SIG-M5 treated with dmso at 0.1 percent for 504 hours (cell line): Measurements from ENCODE around the gene KRTAP12-4.
"Not testable (repeated sequence)": the region's sequence is repeated elsewhere in the genome, so short reads cannot be mapped to it uniquely, and the experiment has no call there.

Experiments used
- DNase-seq: peaks from one replicate; lab custom pipeline; 2025; ENCODE audit not compliant: unreplicated experiment; lab: John Stamatoyannopoulos, UW

Gene KRTAP12-4

GRCh38 chr21:44637018-44637850 lies 17.2 kb downstream of the KRTAP12-4 start, which contains the start of gene KRTAP10-10:
TSS of gene KRTAP10-10 (plus strand) at chr21:44637356. CDS start at chr21:44637418, 62 bp downstream.
- no peak for DNase-seq

DNA sequence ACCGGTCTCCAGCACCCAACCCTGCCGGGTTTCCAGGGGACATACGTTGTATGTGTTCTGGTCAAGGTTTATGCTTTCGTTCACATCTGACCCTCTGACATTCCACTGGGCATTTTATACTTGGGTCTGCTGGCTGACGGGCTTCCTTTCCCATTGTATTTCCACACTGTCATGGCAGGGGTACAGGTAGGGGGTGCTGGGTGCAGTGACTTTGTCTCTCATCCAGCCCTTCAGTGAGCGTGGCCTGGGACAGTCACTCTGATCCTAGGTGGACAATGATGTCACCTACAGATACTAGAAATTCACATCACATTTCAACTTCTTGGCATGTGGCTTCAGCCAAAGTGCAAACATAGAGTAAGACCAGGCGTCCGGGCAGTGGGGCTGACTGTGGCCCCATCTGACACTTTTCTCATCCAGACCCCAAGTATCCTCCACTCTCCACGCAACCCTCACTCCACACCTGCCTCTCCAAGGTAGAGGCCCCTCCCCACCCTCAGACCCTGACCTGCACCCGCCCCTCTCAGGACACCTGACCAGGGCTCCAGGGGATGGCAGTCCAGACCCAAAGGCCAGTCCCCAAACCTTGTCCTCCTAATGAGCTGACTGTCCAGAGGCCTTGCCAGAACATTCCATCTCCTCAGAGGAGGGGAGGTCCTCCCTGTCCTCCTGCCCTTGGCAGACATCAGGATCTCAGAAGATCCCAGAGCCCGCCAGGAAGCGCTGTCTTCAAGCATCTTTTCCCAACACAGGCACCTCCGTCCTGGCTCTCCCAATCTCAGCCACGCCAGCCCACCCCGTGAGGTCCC lies 18.0 kb downstream of the KRTAP12-4 start:
- DNase-seq, result no peak

- no peak for DNase-seq
Observed at GRCh38 chr21:44632067-44632466, 22.4 kb downstream of the KRTAP12-4 start.

- DNase-seq, result no peak
Observed at GRCh38 chr21:44630440-44630839, 24.0 kb downstream of the KRTAP12-4 start.

DNA sequence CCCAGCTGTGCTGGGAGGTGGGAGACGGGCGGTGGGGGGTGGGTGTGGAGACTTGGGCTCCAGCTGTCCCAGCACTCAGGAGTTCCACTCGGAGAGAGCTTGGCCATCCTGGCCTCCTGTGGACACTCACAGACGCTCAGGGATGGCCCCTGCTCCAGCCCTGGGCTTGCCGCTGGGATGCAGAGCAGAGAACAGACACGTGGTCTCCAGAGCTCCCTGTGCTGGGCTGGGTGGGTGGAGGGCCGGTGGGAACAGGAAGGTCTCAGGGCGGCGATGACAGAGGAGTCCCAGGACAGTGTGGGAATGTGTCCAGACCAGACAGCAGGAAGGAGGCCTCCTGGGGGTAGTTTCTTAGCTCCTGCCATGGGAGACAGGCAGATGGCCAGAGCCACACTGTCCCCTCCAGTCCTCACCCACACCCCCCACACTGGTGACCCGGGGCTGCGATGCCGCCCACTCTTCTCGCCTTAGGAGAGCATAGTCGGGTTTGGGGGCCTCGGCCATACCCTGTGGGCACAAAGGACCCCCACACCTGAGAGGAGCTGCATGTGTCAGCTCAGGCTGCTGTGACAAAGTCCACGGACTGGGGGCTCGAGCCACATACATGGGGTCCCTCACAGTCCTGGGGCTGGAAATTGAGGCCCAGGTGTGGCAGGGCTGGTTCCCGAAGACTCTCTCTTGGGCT lies 25.6 kb downstream of the KRTAP12-4 start:
- no peak for DNase-seq

DNA sequence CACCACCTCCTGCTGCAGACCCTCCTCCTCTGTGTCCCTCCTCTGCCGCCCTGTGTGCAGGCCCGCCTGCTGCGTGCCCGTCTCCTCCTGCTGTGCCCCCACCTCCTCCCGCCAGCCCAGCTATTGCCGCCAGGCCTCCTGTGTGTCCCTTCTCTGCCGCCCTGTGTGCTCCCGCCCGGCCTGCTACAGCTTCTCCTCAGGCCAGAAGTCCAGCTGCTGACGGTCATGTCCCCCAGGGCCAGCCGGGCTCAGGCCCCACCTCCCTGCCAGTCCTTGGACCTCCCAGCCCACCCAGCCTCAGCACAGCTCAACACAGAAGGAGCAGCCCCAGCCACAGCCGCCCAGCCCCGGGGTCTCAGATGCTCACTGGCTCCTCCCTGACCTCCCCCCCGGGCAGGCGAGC lies 26.6 kb downstream of the KRTAP12-4 start:
- DNase-seq, result not testable (repeated sequence)

GRCh38 chr21:44627181-44627822 lies 27.2 kb downstream of the KRTAP12-4 start:
- not testable (repeated sequence) for DNase-seq

DNA sequence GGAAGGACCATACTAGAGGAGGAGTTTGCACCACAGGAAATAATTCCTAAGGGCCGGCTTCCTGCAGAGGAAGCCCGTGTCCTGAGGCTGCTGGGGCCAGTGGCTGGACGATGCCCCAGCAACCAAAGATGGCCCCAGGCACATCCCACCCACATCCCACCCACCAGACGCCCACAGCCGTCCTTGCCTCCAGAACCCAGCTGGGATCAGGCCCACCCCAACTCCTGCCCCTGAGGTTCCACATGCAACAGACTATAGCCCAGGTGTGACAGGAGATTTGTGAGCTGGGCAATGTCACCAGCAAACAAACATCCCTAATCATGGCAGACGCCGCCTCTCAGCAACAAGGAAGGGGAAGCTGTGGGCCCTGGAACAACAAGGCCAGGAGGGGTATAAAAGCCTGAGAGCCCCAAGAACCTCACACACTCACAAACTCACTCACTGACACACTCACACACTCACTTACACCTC lies 27.8 kb downstream of the KRTAP12-4 start, which contains the start of gene KRTAP10-9:
Gene KRTAP10-9, plus strand, starts transcription at position 421 of the 471 bp plus-strand sequence. CDS start 79 bp downstream, outside the sequence.
- no peak for DNase-seq

DNA sequence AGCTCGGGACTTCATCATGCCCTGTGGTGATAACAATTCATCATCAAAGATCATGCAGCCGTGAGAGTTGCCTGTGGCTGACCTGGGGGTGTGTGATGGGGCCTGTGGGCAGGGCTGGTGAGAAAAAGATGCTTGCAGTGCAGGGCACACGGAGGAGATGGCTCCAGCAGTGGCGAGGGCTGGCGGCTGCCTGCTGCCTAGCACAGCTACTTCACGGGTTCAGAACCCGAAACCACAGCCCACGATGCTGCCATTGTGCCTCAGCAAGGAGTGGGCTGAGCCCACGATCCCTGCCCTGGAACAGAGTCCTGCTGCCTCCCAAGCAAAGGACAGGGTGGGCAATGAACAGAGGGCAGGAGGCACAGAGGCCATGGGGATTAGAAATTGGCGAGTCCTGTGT lies 28.2 kb downstream of the KRTAP12-4 start:
- no peak for DNase-seq

DNA sequence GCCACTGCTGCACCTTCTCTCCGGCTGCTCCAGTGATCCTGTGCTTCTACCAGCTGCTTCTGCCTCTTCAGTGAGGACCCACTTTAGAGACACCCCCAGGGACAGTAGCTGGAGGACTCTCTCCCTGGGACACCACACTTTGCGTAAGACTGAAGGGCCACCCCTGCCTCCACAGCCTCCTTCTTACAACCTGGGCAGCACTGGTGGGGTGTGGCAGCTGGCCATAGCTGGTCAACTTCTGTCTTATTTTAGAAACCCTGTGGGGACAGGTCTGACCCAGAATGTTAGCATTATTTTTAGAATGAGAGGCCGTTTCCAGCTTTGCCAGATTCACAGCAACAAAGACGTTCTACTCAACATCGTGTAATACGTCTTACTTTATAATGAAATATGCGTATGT lies 28.7 kb downstream of the KRTAP12-4 start:
- no peak for DNase-seq

- no peak for DNase-seq
Observed at GRCh38 chr21:44623575-44623974, 30.9 kb downstream of the KRTAP12-4 start.

DNA sequence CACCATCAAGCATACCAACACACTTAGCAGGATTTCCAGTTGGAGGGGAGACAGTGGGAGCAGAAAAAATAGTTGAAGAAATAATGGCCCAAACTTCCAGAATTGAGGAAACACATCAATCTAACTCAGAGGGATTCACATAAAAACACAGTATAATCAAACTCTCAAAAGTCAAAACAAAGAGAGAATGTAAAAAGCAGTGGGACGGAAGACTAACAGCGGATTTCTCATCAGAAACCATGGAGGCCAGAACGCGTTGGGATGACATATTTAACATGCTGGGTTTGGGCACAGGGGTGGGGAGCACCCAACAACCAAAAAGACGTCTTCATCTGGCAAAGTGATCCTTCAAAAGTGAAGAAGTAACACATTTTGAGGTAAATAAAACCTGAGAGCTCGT lies 34.6 kb downstream of the KRTAP12-4 start:
- DNase-seq, result no peak

GRCh38 chr21:44618909-44619308 lies 35.5 kb downstream of the KRTAP12-4 start:
- DNase-seq, result no peak

DNA sequence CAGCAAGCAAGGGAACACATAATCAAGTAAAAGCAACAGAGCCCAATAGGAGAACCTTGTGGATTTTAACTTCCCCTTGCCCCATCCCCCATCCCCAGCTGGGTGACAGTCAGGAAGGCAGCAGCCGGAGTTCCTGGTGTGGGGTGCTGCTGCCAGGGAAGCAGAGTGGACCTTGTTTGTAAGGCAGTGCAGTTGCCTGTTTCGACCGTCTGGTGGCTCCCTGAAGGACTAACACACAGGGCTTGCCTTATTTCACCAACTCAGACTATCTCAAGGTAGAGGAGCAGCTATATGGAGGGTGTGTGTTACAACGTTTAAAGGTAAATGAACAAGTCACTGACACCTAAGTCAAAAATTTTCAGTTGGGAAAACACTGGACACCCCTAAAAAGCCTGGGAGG lies 36.0 kb downstream of the KRTAP12-4 start:
- DNase-seq, result peak; percentile 49

- no peak for DNase-seq
Observed at GRCh38 chr21:44617071-44617501, 37.4 kb downstream of the KRTAP12-4 start.

GRCh38 chr21:44616591-44616926 lies 37.9 kb downstream of the KRTAP12-4 start:
- DNase-seq, result no peak

DNA sequence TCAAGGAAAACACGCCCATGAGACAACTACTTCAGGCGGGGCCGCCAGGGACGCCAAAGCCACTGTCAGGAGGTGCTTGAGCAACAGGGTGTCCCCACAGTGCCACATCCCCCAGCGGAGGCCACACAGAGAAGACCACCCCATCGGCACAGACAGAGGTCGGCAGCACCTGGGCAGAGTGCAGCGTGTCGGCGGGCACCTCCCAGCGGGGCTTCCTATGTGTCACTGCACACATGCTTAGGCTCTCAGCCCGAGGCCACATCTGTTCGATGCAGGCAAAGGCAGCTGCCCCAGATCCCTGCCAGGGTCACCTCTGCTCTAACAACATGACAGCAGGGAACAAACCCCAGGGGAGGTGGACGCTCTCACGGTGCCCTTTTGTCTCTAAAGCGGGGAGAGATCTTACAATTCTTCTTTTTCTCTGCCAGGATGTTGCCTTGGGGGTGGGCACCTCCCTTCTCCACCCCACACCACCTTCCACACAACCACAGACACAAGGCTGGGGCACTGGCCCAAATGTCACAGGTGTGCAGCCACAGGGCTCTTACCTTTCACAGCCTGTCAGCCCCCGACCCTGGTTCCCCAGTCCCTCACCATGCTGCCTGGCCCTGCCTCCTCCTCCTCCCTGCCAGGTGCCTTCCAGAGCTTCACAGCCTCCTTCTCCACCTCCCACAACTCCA lies 38.4 kb downstream of the KRTAP12-4 start:
- DNase-seq, result no peak

DNA sequence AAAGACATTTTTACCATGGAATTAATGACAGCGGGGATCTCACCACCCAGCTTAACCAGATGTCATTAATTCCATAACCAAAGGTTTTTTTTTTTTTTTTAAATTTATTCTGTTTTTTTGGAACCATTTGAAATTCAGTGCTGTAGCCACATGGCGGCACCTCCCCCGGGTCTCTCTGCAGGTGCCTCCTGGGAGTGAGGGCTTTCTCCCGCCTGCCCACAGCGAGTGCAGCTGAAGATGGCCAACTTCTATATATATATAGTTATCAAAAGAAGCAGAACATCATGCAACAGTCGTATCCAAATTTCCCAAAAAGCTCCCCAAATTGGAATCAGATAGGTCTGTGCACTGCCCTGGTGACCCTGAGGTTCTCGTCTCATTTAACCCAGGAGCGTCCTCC lies 39.0 kb downstream of the KRTAP12-4 start:
- DNase-seq, result no peak

DNA sequence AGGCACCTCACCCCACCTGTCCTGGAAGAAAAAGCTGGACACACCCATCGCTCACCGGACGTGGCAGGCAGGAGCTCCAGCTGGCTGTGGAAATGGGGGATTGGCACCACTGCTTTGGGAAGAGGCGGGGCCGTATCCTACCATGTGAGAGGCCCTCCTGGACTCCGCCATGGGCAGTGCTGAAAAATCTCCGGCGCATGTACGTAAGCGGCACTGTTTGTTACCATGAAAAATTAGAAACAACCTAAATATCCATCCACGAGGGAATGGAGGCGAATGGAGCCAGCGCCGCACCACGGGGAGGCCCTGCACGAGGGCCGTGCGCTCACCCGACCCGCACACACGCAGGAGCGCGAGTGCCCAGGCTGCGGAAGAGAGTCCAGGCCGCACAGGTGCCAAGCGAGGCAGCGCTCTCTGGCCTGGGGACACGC lies 39.5 kb downstream of the KRTAP12-4 start:
- no peak for DNase-seq

- DNase-seq, result no peak
Observed at GRCh38 chr21:44614161-44614631, 40.3 kb downstream of the KRTAP12-4 start.
